ENCODE measurements around the gene ACAD11.
A peak's percentile ranks its signal among the peaks of the same experiment; 100 is the strongest.

The ACAD11 gene

GRCh38 chr3:132550579-132551305 is 108.9 kb downstream of the ACAD11 start:
- DNase-seq (ENCODE audit: low read depth), result no peak

- DNase-seq (ENCODE audit: low read depth), result peak; percentile 55
These were observed 109.6 kb downstream of the ACAD11 start for GRCh38 chr3:132549890-132550578.

- no peak for DNase-seq (ENCODE audit: low read depth)
These were observed 110.4 kb downstream of the ACAD11 start for GRCh38 chr3:132549169-132549568.

GRCh38 chr3:132545471-132545870 is 114.1 kb downstream of the ACAD11 start:
- DNase-seq (ENCODE audit: low read depth), result peak; percentile 75

- DNase-seq (ENCODE audit: low read depth), result no peak
These were observed 115.5 kb downstream of the ACAD11 start for GRCh38 chr3:132544130-132544529.

GRCh38 chr3:132543011-132543739 is 116.4 kb downstream of the ACAD11 start:
- peak; percentile 96 for DNase-seq (ENCODE audit: low read depth)

GRCh38 chr3:132542577-132542976 is 117.0 kb downstream of the ACAD11 start:
- DNase-seq (ENCODE audit: low read depth), result no peak

GRCh38 chr3:132539681-132540080 is 119.9 kb downstream of the ACAD11 start:
- no peak for DNase-seq (ENCODE audit: low read depth)

- no peak for DNase-seq (ENCODE audit: low read depth)
These were observed 121.5 kb downstream of the ACAD11 start for GRCh38 chr3:132538072-132538471.

GRCh38 chr3:132537297-132537696 is 122.3 kb downstream of the ACAD11 start:
- DNase-seq (ENCODE audit: low read depth), result no peak

- DNase-seq (ENCODE audit: low read depth), result no peak
These were observed 123.0 kb downstream of the ACAD11 start for GRCh38 chr3:132536442-132537153.

- peak; percentile 82 for DNase-seq (ENCODE audit: low read depth)
These were observed 123.8 kb downstream of the ACAD11 start for GRCh38 chr3:132535575-132536441.

GRCh38 chr3:132530624-132531023 is 129.0 kb downstream of the ACAD11 start:
- no peak for DNase-seq (ENCODE audit: low read depth)

GRCh38 chr3:132522353-132522752 is 137.3 kb downstream of the ACAD11 start:
- no peak for DNase-seq (ENCODE audit: low read depth)

GRCh38 chr3:132521901-132522300 is 137.7 kb downstream of the ACAD11 start:
- DNase-seq (ENCODE audit: low read depth), result no peak

- no peak for DNase-seq (ENCODE audit: low read depth)
These were observed 139.7 kb downstream of the ACAD11 start for GRCh38 chr3:132519914-132520313.

GRCh38 chr3:132517311-132517710 is 142.3 kb downstream of the ACAD11 start:
- no peak for DNase-seq (ENCODE audit: low read depth)

- DNase-seq (ENCODE audit: low read depth), result no peak
These were observed 146.6 kb downstream of the ACAD11 start for GRCh38 chr3:132513057-132513456.

GRCh38 chr3:132509506-132509905 is 150.1 kb downstream of the ACAD11 start:
- DNase-seq (ENCODE audit: low read depth), result no peak

GRCh38 chr3:132509096-132509495 is 150.5 kb downstream of the ACAD11 start:
- no peak for DNase-seq (ENCODE audit: low read depth)
